ENCODE data around the gene SUOX.
"Not testable (repeated sequence)": the region's sequence is repeated elsewhere in the genome, so short reads cannot be mapped to it uniquely, and the experiment has no call there.

SUOX gene

DNA sequence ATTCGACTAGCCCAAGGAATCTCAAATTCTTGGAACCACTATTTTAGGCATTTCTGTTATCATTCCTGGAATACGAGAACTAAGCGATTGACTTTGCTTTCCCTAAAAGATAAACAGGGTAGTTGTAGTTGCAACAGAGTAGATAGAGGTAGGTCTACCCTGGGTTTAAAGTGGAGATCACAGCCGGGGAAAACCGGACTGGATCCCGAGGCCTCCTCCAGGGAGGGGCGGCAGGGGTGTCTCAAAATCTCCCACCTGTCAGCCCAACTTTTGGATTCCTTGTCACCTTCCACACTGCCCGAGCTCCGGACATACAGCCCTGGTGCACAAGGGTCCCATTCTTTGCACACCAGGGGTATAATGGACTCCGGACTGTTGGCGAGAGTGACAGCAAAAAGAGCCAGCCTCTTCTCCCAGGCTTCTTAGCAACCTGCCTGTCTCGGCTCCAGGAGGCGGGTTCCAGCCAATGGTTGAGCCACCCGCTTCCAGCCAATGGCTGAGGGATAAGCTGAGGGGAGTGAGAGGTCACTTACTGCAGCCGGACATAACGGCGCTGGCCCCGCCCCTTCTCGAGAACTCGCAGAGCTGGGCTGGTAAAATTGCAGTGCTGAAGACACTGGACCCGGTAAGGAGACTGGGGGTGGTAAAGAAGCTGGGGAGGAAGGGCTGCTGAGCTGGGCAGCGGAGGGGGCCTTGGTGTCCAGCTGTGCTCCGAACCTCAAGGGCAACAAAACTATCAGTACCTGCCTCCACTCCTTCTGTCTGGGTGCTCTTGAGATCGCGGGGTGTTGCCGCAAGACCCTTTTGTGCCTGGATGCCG is at the start of gene SUOX:
TSS of gene SUOX (plus strand) at position 562 of the 820 bp plus-strand sequence. CDS start 4,946 bp downstream, outside the sequence.
- in situ Hi-C loops (cut with MboI; ENCODE audit: low sequenced_read_pairs), result no loop called here

- in situ Hi-C loops (cut with MboI; ENCODE audit: low sequenced_read_pairs), result no loop called here
Observed at GRCh38 chr12:55955344-55955743, 41.7 kb upstream of the SUOX start.

GRCh38 chr12:55955800-55956508 is 41.1 kb upstream of the SUOX start:
- in situ Hi-C loops (cut with MboI; ENCODE audit: low sequenced_read_pairs), result no loop called here

- in situ Hi-C loops (cut with MboI; ENCODE audit: low sequenced_read_pairs), result no loop called here
Observed at GRCh38 chr12:55957106-55957859, 39.8 kb upstream of the SUOX start.

DNA sequence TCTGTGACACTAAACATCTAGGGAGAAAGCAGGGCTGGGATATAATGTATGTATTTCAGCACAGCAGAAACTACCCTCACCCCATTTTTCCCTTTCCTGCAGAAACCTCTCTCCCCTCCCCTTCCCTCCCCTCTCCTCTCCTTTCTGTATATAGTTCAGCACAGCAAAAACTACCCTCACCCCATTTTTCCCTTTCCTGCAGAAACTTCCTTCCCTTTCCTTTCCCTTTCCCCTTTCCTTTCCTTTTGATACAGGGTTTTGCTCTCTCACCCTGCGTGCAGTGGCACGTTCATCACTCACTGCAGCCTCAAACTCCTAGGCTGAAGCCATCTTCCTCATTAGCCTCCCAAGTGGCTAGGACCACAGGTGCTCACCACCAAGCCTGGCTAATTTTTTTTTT is 33.3 kb upstream of the SUOX start:
- in situ Hi-C loops (cut with MboI; ENCODE audit: low sequenced_read_pairs), result no loop called here

DNA sequence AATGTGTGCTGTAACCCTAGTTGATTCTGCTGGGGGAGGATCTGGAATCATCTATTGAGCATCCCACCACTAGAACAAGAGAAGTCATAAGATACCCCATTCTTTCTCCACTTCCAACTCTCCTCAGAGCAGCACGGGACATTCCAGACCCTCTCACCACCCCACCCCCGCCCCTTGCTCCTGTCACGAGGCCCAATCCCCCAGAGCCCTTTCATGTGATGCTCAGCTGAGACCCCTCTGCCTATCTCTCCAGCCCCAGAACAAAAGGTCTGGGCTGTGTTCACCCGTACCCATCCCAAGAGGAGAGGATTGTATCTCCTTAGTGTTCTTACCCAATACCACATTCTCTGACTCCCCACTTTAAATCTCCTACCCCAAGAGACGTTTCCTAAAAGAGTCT is 31.8 kb upstream of the SUOX start:
- in situ Hi-C loops (cut with MboI; ENCODE audit: low sequenced_read_pairs), result no loop called here

GRCh38 chr12:55965941-55966407 is 31.1 kb upstream of the SUOX start, which contains the start of gene PMEL:
PMEL (minus strand) TSS chr12:55966042; CDS start chr12:55966011, 31 bp downstream.
- in situ Hi-C loops (cut with MboI; ENCODE audit: low sequenced_read_pairs), result no loop called here

GRCh38 chr12:55966408-55967281 is 30.4 kb upstream of the SUOX start, which contains the start of gene CDK2:
CDK2 (plus strand) TSS chr12:55966830; CDS start chr12:55967009, 179 bp downstream.
- in situ Hi-C loops (cut with MboI; ENCODE audit: low sequenced_read_pairs), result no loop called here

- in situ Hi-C loops (cut with MboI; ENCODE audit: low sequenced_read_pairs), result no loop called here
Observed at GRCh38 chr12:55969356-55969755, 27.7 kb upstream of the SUOX start.

DNA sequence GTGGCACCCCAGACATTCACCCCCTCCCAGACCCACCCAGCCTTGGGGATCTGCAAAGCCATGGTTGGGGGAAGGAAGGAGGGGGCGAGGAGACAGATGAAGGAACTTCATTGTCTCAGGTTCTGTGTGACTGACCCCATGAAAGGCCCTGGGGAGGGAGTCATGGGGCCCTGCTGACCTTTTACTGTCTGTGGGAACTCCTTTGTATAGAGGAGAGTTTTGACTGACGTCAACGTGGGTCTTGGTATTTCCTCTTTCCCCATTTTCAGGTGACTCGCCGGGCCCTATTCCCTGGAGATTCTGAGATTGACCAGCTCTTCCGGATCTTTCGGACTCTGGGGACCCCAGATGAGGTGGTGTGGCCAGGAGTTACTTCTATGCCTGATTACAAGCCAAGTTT is 26.3 kb upstream of the SUOX start:
- in situ Hi-C loops (cut with MboI; ENCODE audit: low sequenced_read_pairs), result no loop called here

DNA sequence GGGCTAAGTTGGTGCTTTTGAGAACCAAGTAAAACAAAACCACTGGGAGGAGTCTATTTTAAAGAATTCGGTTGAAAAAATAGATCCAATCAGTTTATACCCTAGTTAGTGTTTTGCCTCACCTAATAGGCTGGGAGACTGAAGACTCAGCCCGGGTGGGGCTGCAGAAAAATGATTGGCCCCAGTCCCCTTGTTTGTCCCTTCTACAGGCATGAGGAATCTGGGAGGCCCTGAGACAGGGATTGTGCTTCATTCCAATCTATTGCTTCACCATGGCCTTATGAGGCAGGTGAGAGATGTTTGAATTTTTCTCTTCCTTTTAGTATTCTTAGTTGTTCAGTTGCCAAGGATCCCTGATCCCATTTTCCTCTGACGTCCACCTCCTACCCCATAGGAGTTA is 25.0 kb upstream of the SUOX start:
- in situ Hi-C loops (cut with MboI; ENCODE audit: low sequenced_read_pairs), result no loop called here

DNA sequence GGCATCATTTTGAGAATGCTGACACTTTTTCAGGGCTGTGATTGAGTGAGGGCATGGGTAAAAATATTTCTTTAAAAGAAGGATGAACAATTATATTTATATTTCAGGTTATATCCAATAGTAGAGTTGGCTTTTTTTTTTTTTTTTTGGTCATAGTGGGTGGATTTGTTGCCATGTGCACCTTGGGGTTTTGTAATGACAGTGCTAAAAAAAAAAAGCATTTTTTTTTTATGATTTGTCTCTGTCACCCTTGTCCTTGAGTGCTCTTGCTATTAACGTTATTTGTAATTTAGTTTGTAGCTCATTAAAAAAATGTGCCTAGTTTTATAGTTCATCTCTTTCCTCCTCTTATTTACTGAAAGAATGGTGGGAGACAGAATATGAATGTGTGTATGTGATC is 24.6 kb upstream of the SUOX start:
- in situ Hi-C loops (cut with MboI; ENCODE audit: low sequenced_read_pairs), result no loop called here

DNA sequence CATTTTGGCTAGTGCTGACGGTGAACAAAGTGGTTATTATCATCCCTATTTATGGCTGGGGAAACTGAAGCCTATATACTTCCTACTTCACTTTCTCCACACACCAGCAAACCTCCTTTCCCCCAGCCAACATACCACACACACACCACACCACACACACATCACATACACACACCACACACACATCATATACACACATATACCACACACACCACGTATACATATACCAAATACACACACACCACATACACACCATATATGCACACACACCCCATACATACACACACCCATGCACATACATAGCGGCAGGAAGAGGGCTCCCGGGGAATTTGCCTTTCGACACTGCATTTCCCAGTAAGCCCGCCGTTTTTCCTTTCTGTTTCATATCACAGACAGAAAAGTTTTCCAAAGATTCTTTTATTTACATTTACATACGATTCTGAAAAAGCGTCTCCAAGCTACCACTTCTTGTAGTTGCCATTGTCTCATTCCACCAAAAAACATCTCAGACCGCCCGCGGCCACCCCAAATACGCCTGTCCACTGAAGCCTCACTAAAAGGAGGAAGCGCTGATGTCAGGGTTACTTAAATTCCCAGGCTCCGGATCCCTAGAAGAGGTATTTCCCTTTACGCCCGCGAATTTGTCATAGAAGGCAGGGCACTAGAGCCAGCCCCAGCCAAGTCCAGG is 24.0 kb upstream of the SUOX start:
- in situ Hi-C loops (cut with MboI; ENCODE audit: low sequenced_read_pairs), result no loop called here

DNA sequence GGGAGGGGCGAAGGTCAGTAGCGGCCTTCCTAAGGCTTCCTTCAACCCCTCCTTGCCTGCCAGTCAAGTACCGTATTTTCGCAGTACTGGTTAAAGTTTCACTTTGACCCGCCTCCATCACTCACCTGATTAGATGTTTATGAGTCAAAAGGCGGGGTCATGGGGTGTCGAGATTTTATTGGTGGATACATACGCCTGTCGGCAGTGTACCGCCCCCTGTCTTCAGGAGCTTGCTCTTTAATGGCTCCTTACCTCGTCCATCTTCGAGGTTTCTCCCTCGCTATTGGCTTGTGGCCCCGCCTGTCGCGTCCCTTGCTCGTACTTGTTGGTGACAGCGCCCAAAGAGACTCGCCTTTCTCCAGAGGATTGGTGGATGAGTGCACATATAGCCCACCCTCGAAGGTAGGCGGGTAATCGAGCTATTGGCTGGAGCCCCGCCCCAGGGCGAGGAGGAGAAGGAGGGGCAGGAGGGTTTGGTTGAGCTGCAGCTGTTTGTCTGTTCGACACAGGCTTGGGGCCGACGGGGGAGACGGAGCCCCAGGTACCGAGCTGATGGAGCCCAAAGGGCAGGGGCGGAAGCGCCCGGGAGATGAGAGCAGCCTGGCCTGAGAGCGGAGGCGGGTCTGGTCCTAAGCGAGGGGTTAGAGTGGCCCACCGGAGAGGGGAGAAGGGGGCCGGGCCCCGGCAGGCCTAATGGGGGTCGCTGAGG is 23.3 kb upstream of the SUOX start, which contains the start of gene RAB5B:
TSS of gene RAB5B (plus strand) at position 480 of the 709 bp plus-strand sequence. CDS start 12,883 bp downstream, outside the sequence.
- in situ Hi-C loops (cut with MboI; ENCODE audit: low sequenced_read_pairs), result no loop called here

DNA sequence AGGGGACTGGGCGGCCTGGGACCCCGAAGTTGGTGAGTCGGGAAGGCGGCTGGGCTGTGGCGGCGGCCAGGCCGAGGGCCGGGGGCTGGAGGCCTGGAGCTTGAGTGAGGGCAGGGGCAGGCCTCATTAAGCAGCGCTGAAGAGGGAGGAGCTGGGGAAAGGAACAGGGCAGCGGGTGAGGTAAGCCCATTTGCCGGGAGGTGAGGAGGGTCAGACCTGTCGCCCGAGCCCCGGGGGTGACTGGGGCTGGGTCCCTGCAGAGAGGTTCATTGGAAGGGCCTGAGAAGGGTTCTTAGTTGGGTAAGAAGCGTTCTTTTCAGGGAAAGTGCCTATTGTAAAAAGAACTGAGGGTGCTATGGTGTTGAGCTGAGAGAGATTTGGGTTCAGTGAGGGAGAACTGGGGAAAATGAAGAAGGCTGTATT is 22.8 kb upstream of the SUOX start:
- in situ Hi-C loops (cut with MboI; ENCODE audit: low sequenced_read_pairs), result no loop called here

GRCh38 chr12:55978393-55978792 is 18.7 kb upstream of the SUOX start:
- in situ Hi-C loops (cut with MboI; ENCODE audit: low sequenced_read_pairs), result no loop called here

GRCh38 chr12:55979069-55979468 is 18.0 kb upstream of the SUOX start:
- in situ Hi-C loops (cut with MboI; ENCODE audit: low sequenced_read_pairs), result no loop called here

GRCh38 chr12:55981882-55982281 is 15.2 kb upstream of the SUOX start:
- in situ Hi-C loops (cut with MboI; ENCODE audit: low sequenced_read_pairs), result not testable (repeated sequence)

All from hTERT RPE-1 (cell line).